Measurements from ENCODE around the gene APBA2. TPM values are rescaled to one million over a fixed set of nuclear protein-coding genes. Genes with fewer than 3 reads are reported as not detected.

Gene APBA2
- total and polyA plus RNA-seq, 7 donors: 0.46 to 10.7 (median 1.5) TPM

DNA sequence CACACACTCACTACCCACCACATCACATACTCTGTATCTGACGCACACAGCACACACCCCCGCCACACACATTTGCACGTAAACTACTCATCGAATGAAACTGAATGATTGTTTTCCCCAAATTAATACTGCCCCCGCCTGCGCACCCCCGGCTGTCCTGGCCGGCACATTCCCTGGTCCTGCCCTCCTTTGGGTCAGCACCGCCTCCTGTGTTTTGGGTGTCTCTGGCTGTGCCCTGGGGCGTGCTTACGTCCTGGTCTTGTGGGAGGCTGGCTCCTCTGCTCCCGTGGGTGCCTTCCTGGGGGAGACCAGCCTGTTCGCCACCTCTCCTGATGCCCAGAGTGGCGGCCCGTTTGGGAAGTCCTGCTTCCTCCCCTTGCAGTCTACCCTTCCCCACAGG is 30.2 kb downstream of the APBA2 start:
- intact Hi-C loops (cut with DNase I): loop anchor here (5.0 kb wide), 1 partner anchor 56 kb away; no protein-coding TSS in a partner anchor
- Histone ChIP-seq H3K9me3 (no peaks in the 10 kb centered on the region), H3K4me3 (no peak overlapping the region), H3K4me1 (no peaks in the 10 kb centered on the region), H3K27ac (no peak overlapping the region), H3K36me3 (no peaks in the 10 kb centered on the region), H3K27me3 (peaks cover 0 to 9% (median 0%) of the 10 kb centered on the region in 3 donors)
- TF ChIP-seq EP300 (IDR thresholded peaks at IDR 0.05) (no peak), POLR2AphosphoS5 (IDR thresholded peaks at IDR 0.05) (no peak), POLR2A (IDR thresholded peaks at IDR 0.05) (no peak)
- TF ChIP-seq, protein P1, sequence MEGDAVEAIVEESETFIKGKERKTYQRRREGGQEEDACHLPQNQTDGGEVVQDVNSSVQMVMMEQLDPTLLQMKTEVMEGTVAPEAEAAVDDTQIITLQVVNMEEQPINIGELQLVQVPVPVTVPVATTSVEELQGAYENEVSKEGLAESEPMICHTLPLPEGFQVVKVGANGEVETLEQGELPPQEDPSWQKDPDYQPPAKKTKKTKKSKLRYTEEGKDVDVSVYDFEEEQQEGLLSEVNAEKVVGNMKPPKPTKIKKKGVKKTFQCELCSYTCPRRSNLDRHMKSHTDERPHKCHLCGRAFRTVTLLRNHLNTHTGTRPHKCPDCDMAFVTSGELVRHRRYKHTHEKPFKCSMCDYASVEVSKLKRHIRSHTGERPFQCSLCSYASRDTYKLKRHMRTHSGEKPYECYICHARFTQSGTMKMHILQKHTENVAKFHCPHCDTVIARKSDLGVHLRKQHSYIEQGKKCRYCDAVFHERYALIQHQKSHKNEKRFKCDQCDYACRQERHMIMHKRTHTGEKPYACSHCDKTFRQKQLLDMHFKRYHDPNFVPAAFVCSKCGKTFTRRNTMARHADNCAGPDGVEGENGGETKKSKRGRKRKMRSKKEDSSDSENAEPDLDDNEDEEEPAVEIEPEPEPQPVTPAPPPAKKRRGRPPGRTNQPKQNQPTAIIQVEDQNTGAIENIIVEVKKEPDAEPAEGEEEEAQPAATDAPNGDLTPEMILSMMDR (IDR thresholded peaks at IDR 0.05): no peak
- peak; percentile 58 for DNase-seq
- 90 to 92% methylated on average over 15 of the region's 15 CpGs for WGBS, 2 donors

DNA sequence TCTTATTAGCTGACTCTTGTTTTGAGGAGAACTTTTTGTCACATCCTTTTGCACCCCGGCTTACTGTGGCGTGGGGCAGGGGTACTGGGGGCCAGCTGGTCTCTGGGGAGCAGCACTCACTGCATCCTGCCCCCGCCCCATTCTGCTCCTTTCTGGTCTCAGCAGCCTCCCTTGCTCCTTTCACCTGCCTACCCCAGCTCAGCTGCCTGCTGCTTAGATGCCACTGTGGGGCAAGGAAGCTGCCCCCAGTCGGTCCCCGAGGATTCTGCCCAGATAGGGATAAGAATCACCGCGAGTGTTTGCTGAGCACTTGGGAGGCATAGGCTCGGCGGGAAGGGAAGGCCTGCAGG is 32.0 kb downstream of the APBA2 start:
- peaks cover 0 to 9% (median 0%) of the 10 kb centered on the region in 3 donors for H3K27me3 ChIP-seq
- DNase-seq: no peak
- H3K9me3 ChIP-seq: no peaks in the 10 kb centered on the region
- H3K36me3 ChIP-seq: no peaks in the 10 kb centered on the region
- H3K4me1 ChIP-seq: no peaks in the 10 kb centered on the region
- intact Hi-C loops (cut with DNase I): loop anchor here (5.0 kb wide), 1 partner anchor 55 kb away; no protein-coding TSS in a partner anchor
- H3K4me3 ChIP-seq: no peak overlapping the region
- H3K27ac ChIP-seq: no peak overlapping the region
- TF ChIP-seq, protein P1 (IDR thresholded peaks at IDR 0.05): no peak
- no peak for TF ChIP-seq POLR2A (IDR thresholded peaks at IDR 0.05)
- TF ChIP-seq POLR2AphosphoS5 (IDR thresholded peaks at IDR 0.05): no peak
- no peak for TF ChIP-seq EP300 (IDR thresholded peaks at IDR 0.05)
- WGBS, 2 donors: 83% methylated on average over 9 of the region's 9 CpGs

DNA sequence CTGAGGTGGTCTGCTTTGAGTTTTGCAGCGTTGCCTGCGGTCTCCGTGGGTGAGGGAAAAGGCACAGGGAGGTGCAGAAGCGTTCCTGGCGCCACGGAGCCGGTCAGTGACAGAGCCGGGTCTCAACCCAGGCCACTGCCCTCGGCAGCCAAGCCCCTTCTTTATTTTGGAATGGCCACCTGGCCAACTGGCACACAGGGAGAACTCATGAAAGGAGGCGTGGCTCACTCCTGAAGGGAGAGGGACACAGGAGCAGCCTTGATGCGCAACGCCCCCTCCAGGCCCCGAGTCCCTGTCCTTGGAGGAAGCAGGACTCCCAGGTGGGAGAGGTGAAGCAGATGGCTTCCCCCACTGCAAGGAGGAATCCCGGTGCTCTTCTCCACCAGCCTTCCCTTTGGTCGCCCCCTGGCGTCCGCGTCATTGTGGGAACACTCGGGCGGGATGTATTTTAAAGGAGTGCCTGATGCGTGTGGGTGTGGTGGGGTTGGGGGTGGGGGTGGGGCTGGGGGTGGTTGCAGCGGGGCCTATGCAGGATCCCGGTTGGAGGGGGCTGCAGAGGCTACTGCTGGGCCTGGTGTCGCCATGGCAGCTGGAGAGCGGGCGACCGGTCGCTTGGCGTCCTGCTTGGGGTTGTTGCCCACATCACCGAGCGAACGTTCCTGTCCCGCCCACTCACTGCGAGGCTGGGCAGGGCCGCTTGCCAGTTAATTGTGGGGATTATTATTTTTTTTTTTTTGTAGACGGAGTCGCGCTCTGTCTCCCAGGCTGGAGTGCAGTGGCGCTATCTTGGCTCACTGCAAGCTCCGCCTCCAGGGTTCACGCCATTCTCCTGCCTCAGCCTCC is 32.6 kb downstream of the APBA2 start:
- H3K27me3 ChIP-seq: peaks cover 0 to 9% (median 0%) of the 10 kb centered on the region in 3 donors
- H3K4me3 ChIP-seq: no peak overlapping the region
- TF ChIP-seq EP300 (IDR thresholded peaks at IDR 0.05) (no peak), POLR2AphosphoS5 (IDR thresholded peaks at IDR 0.05) (no peak)
- intact Hi-C loops (cut with DNase I): loop anchor here (5.0 kb wide), 1 partner anchor 54 kb away; no protein-coding TSS in a partner anchor
- no peak overlapping the region for H3K27ac ChIP-seq
- H3K9me3 ChIP-seq: no peaks in the 10 kb centered on the region
- WGBS, 2 donors: 69 to 70% methylated on average over 41 of the region's 41 CpGs
- H3K36me3 ChIP-seq: no peaks in the 10 kb centered on the region
- DNase-seq: peak; percentile 57
- H3K4me1 ChIP-seq: no peaks in the 10 kb centered on the region

DNA sequence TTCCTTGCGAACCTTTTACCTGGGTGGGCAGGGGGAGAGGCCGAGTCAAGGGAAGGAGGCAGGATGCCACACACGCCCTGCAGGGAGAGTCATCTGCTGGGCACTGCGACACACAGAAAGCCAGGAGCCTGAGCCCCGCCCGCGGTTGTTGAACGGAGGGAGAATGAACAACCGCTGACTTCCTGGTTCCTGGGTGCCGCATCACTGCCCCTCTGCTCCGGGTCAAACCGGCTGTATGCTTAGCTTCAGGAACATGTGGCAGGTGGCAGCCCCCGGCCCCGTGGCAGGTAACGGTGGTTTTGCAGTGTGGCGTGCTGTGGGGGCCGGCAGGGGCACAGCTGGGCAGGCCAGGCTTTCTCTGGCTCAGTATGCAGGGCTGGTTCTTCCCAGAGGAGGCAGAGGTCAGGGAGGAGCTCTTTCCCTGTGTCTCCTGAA is 33.4 kb downstream of the APBA2 start:
- WGBS, 2 donors: 33 to 63% methylated on average over 17 of the region's 17 CpGs
- Histone ChIP-seq H3K27ac (no peak overlapping the region), H3K4me1 (no peaks in the 10 kb centered on the region), H3K36me3 (no peaks in the 10 kb centered on the region), H3K4me3 (no peak overlapping the region), H3K27me3 (peaks cover 0 to 9% (median 0%) of the 10 kb centered on the region in 3 donors), H3K9me3 (no peaks in the 10 kb centered on the region)
- no peak for TF ChIP-seq POLR2AphosphoS5 (IDR thresholded peaks at IDR 0.05)
- TF ChIP-seq, protein P1 (IDR thresholded peaks at IDR 0.05): no peak
- TF ChIP-seq POLR2A (IDR thresholded peaks at IDR 0.05): no peak
- peak; percentile 52 for DNase-seq
- intact Hi-C loops (cut with DNase I): loop anchor here (5.0 kb wide), 1 partner anchor 53 kb away; no protein-coding TSS in a partner anchor

All from sigmoid colon (tissue), 7 donors.